ENCODE results near the gene AGGF1.
"Not testable (repeated sequence)": the region's sequence is repeated elsewhere in the genome, so short reads cannot be mapped to it uniquely, and the experiment has no call there.

The AGGF1 gene, protein sequence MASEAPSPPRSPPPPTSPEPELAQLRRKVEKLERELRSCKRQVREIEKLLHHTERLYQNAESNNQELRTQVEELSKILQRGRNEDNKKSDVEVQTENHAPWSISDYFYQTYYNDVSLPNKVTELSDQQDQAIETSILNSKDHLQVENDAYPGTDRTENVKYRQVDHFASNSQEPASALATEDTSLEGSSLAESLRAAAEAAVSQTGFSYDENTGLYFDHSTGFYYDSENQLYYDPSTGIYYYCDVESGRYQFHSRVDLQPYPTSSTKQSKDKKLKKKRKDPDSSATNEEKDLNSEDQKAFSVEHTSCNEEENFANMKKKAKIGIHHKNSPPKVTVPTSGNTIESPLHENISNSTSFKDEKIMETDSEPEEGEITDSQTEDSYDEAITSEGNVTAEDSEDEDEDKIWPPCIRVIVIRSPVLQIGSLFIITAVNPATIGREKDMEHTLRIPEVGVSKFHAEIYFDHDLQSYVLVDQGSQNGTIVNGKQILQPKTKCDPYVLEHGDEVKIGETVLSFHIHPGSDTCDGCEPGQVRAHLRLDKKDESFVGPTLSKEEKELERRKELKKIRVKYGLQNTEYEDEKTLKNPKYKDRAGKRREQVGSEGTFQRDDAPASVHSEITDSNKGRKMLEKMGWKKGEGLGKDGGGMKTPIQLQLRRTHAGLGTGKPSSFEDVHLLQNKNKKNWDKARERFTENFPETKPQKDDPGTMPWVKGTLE

DNA sequence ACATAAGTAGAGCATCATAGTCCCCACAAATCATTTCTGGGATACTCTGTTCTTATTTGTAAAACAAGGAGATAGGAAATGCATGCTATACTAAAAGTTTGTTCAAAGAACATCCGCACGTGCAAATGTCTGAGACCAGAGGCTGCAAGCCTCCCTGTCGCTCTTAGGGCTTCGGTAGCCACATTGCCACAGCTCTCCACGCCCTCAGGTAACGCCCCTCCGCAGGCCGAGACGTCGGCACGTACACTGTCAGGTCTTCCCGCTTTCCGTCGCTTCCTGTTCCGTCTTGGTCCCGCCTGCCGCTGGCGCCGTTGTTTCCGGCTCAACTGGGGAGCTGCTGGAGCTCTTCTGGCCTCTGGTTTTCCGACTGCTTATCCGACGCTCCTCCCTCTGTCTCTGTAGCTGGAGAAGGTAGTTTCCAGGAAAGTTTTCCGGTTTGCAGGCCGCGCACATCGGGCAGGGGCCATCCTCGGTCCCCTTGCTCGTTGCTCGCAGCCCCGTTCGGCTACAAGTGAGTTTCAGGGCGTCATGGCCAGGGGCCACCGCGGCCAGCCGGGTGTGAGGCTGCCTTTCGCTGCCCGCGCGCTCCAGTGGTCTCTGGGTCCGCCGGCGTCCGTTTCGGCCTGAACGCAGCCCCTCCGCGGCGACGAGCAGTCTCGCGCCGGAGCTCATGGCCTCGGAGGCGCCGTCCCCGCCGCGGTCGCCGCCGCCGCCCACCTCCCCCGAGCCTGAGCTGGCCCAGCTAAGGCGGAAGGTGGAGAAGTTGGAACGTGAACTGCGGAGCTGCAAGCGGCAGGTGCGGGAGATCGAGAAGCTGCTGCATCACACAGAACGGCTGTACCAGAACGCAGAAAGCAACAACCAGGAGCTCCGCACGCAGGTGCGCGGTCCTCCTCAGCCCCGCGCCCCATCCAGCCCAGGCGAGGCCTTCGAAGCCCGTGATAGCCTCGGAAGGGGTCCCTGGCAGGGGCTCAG is at the start of gene AGGF1:
Gene AGGF1 (plus strand): TSS at position 308 of the 975 bp plus-strand sequence. CDS start 363 bp downstream, at position 671.
- DNase-seq (ENCODE audit: extremely low read depth in 1 of 2, low read depth in 1 of 2) = peak; percentile 72 to 88

DNA sequence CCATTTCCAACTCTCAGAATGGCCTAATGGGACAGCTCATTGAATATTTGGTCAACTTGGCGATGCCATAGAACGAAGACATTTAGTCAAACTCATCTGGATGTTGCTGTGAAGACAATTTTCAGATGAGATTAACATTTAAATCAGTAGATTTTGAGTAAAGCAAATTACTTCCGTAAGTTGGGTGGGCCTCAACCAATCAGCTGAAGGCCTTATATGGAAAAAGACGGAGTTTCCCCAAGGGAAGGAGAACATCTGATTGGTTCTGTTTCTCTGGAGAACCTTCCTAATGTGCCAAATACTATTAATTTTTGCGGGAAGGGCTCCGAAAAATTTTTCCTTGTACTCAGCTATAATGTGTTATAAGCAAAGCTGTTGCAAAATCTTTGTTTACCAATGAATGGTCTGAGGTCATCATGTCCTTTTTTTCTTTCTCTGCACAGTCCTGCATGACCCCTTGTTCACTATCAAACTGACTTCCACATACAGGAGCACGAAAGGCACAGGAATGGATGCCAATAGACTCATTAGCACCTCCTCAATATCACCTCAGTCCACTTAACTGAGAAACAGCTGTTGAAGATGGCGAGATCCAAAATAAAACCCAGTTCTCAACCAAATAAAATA is 49.6 kb upstream of the AGGF1 start:
- no peak for DNase-seq (ENCODE audit: extremely low read depth in 1 of 2, low read depth in 1 of 2)

DNA sequence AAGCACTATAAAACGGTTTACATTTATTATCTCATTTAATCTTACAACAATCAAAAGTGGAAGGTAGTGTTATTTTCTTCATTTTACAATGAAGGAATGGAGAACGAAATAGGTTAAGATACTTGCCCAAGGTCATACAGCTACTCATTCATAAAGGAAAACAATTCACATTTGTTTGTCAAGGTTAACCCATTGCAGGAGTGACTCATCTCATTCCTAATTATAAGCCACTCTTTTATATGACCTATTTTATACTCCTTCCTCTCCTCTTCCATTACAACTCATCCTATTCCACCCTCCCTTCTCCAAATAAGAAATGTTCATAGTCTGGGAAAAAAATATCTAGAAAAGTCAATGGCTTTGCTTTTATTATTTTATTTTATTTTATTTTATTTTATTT is 47.8 kb upstream of the AGGF1 start:
- DNase-seq (ENCODE audit: extremely low read depth in 1 of 2, low read depth in 1 of 2) = no peak

DNA sequence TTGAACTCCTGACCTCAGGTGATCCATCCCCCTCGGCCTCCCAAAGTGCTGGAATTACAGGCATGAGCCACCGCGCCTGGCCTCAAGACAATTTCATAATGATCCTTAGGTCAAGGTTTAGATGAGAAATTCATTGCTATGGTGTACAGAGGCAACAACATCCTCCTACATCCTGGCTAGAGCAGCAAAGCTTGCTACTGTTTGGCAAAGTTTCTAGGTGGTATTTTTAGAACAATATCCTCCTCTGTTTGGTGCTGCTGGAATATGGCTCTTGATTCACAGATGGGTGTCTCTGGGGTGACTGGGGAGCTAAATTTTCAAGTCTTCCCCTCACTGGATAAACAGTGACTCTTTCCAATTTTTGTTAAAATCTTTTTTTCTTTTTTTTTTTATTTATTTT is 46.7 kb upstream of the AGGF1 start:
- DNase-seq (ENCODE audit: extremely low read depth in 1 of 2, low read depth in 1 of 2) = no peak

DNA sequence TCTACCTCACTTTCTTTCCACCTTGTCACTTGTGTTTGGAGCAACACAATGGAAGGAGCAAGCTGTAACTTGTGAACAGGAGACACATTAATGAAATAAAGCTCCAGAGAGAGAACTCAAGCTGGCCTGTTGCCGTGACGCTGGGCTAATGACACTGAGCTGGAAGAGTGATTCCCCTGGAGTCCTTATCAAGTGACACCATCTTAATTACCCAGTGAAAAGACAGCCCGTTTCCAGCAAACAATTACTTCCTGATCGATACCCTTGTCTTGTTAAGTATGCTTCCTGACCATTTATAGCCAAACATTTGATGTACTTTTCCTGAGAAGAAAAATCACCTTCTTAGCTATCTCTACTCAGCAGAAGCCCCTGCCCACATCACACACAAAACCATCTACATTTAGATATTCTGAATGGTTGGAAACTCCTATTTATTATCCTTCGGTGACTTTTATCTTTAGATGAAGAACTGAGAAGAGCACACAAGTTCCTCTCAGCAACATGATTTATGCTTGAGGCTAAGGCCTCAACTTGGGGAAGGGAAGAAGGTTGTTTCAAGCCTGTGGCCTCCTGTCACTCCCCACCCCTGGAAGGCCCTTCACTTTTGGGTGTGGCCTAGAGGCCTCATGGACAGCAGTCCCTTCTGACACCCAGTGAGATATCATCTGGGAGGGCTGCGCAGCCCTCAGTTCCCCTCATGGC is 43.2 kb upstream of the AGGF1 start:
- no peak for DNase-seq (ENCODE audit: extremely low read depth in 1 of 2, low read depth in 1 of 2)

DNA sequence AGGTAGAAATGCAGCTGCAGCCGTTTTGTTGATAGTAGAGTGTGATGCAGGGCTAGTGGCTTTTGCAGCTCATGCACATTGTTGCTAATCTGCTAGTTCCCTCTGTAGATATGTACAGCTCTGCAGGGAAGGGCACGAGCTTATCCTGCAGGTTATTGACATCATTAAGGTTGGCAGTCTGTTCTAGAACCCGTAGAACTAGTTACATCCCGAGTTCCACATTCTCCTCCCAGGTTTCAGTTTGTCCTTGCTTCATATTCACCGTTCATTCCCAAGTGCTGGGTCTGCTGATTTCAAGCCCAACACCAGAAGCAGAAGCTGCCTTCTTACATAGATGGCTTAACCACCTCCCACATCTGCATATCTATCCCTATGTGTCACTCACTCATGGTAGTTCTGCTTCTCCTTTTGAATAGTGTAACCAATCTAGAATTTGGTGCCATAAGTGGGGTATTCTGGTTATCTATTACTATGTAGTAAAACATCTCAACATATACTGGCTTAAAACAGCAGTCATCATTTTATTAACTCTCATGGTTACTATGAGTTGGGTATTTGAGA is 39.2 kb upstream of the AGGF1 start:
- DNase-seq (ENCODE audit: extremely low read depth in 1 of 2, low read depth in 1 of 2) = no peak

DNA sequence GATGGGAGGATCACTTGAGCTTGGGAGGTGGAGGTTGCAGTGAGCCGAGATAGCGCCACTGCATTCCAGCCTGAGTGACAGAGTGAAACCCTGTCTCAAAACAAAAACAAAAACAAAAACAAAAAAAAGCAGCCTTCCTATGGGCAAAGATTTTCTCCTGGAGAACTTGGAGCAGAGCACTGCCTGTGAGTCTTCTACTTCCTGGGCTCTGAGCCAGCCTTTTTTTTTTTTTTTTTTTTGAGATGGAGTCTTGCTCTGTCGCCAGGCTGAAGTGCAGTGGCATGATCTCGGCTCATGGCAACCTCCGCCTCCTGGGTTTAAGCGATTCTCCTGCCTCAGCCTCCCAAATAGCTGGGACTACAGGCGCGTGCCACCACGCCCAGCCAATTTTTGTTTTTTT is 36.8 kb upstream of the AGGF1 start:
- DNase-seq (ENCODE audit: extremely low read depth in 1 of 2, low read depth in 1 of 2) = not testable (repeated sequence)

DNA sequence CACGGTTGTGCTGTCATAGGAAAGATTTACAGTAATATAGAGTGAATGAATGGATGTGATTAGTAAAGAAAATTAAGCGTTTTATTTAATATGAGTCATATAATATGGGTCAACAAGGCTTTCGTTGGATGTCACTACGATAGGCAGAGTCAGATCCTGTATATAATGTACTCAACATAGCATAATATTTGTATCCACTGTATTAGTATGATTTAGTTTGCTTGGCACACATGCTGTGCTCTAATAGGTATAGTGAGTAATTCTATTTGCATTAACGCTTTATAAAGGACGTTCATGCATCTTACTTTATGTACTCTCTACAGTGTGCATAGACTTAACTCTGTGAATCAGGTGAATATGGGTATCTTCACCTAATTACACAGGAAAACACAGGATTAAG is 35.9 kb upstream of the AGGF1 start:
- no peak for DNase-seq (ENCODE audit: extremely low read depth in 1 of 2, low read depth in 1 of 2)

DNA sequence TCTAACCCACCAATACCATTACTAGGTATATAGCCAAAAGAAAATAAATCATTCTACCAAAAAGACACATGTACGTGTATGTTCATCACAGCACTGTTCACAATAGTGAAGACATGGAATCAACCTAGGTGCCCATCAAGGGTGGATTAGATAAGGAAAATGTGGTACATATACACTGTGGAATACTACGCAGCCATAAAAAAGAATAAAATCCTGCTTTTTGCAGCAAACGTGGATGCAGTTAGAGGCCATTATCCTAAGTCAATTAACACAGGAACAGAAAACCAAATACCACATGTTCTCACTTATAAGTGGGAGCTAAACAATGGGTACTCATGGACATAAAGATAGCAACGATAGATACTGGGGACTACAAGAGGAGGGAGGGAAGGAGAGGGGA is 32.0 kb upstream of the AGGF1 start:
- DNase-seq (ENCODE audit: extremely low read depth in 1 of 2, low read depth in 1 of 2) = not testable (repeated sequence)

DNA sequence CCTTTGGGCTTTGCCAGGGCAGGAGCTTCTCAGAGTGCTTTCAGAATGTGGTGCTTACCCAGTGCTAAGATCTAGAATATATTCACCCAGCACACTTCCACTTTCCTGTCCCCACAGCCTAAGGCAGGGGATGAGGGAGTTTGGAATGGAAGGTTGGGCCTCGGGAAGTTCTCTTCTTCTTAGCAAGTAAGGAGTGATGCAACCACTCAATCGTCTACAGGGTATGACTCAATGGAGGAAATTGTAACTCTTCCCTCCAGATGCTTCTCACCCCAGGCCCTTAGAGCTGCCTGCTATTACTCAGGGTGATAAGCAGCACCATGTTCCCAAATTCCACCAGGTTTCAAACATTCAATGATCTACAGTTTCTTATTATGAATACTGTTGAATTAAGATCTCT is 30.8 kb upstream of the AGGF1 start:
- no peak for DNase-seq (ENCODE audit: extremely low read depth in 1 of 2, low read depth in 1 of 2)

DNA sequence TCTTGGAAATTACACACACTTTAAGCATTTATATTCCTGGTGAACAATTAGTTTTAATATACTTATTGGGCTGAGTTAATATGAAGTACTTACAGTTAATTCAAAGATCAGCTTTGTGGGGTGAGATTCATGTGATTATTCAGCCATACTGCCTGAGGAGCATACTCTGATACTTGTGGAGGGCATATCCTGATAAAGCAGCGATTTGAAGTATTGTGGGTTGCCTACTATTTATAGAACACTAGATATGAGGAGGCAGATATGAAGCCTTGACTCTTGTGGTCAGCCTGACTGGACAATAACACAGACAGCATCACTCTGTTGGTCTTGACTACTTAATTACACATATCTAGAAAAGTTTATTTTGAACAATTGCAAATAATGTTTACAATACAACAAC is 27.0 kb upstream of the AGGF1 start:
- DNase-seq (ENCODE audit: extremely low read depth in 1 of 2, low read depth in 1 of 2) = no peak

DNA sequence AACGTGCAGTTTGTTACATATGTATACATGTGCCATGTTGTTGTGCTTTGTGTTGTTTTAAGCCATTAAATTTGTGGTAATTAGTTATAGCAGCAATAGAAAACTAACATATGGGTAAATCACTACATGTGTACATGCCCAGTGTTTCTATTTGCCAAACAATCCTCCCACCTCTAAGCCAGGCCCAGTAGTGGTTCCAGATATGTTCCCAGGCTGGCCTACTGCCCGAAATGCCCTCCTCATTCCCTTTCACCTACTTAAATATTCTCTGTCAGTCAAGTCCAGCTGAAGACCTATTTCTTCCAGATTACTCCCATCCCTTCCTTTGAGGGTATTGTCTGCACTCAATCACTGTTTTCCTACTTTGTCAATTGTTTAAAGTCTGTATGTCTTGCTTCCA is 24.1 kb upstream of the AGGF1 start:
- no peak for DNase-seq (ENCODE audit: extremely low read depth in 1 of 2, low read depth in 1 of 2)

DNA sequence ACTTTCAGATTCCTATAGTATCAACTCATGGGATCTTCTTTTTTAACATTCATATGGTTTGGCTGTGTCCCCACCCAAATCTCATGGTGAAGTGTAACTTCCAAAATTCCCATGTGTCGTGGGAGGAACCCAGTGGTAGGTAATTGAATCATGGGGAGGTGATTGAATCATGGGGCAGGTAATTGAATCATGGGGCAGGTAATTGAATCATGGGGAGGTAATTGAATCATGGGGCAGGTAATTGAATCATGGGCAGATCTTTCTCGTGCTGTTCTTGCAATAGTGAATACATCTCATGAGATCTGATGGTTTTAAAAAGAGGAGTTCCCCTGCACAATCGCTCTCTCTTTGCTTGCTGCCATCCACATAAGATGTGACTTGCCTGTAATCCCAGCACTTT is 21.8 kb upstream of the AGGF1 start:
- no peak for DNase-seq (ENCODE audit: extremely low read depth in 1 of 2, low read depth in 1 of 2)

DNA sequence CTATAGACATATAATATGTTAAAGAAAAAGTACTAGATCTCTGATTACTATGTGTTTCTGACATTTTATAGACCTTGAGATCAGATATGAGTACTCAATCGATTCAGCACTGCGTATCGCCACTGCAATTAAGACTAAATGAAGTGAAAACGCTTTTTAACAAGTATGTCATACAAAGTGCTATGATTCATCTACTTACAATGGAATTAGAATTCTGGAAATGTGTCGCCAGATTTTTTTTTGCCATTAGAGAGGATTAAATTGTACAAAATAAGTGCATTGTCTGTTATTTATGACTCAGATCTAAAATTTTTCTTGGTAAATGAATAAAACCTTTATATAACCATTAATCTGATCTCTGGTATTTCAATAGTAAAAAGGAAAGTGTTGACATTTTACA is 20.0 kb upstream of the AGGF1 start:
- DNase-seq (ENCODE audit: extremely low read depth in 1 of 2, low read depth in 1 of 2) = no peak

DNA sequence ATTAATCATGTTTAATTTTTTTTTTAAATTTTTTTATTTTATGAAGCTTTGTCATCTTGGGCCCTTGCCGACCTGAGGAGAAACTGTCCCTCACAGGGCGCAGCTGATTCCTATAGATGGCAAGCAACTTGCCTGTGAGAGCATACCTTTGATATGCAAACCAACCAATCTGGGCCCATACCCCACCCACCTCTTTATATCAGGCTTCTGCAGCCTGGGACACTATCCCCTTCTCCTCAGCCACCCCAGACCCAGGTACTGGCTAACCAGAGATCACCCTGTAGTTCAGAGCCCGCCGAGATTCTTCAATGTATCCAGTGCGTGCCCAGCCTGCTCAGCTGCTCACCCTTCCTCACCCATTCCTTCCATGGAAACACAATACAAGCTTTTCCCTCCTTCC is 18.7 kb upstream of the AGGF1 start:
- no peak for DNase-seq (ENCODE audit: extremely low read depth in 1 of 2, low read depth in 1 of 2)

DNA sequence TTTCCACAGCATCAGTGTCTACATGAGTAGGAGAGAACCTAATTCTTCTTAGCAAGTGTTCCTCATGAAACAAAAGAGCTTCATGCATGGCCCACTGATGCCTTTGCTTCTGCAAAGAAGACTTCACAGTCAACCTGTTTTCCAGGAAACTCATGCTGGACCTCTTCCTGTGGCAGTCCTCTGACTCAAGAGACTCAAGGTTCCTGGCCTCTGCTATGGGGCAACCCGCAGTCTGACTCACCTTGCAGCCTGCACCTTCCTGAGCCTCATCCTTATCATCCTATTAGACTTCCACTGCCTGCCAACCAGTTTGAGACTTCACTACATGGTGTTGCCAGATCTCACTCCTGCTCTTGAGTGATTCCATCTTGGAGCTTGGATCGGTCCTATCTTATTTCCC is 17.6 kb upstream of the AGGF1 start:
- DNase-seq (ENCODE audit: extremely low read depth in 1 of 2, low read depth in 1 of 2) = no peak

DNA sequence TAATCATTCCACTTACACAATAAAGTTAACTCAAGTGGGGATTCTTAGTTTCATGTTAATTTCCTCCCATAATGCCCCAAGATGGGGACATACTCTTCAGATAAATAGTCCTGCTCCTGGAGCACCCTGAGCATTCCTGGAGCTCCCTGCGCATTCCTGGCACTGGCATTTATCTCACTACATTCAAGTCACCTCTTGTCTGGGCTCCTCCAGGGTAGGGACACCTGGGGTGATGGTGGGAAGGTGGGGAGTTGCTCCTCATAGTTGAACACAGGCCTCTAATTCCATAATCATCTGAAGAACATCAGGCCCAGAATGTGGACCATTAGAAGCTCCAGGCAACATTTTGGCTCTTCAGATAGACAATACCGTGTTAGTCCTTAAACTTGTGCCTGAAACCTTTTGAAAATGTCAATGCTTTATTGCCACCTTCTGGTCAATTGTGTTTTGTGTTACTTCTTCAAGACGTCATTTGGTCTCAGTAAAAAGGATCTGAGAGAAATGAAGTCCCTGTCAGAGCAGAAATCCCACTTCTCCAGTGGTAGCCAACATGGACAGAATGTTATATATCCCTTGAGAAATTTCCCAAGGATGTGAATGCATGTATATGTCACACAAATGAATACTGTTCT is 14.2 kb upstream of the AGGF1 start:
- no peak for DNase-seq (ENCODE audit: extremely low read depth in 1 of 2, low read depth in 1 of 2)

DNA sequence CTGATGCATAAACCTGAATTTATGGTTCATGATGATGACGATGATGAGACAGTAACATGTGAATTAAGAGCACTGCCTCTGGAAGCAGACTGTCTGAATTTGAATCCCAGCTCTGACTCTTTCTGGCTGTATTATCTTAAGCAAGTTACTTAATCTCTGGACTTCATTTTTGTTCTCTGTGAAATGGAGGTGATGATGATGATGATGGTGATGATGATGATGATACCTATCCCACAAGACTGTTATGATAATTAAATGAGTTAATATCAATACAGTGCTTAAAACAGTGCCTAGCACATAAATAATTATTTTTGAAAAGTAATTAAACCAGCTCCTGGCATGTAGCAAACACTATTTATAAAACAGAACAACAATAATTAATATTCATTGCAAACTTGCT is 13.2 kb upstream of the AGGF1 start:
- DNase-seq (ENCODE audit: extremely low read depth in 1 of 2, low read depth in 1 of 2) = no peak

DNA sequence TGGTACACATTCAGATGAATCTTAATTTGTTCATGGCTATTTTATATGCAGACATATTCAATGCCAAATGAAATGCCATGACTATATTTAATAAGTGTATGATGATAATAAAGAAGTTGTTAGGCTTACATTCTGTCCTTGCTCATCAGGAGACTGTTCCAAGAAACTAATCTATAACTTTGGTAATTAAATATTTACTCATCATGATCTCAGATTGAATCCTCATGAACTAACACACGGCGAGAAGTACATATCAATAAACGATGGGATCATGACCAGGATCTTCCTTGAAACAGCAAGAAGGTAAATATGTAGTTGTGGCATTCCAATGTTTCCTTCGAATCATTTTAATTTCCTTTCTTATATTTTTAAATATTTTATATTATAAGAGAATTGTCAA is 12.5 kb upstream of the AGGF1 start:
- DNase-seq (ENCODE audit: extremely low read depth in 1 of 2, low read depth in 1 of 2) = no peak
